H1 (cell line): ENCODE data around the gene PI4KA. TPM values are rescaled to one million over a fixed set of nuclear protein-coding genes. Genes with fewer than 3 reads are reported as not detected.

ENCODE experiments used
- CTCF ChIA-PET: fragments of 300-600 bp; sonication (Branson Sonifier 250); formaldehyde crosslinking; loops from one replicate; lab custom pipeline; 2021; ENCODE audit not compliant: partially characterized antibody; lab: Charles Lee
- POLR2A ChIA-PET: fragments of 300-600 bp; sonication (Branson Sonifier 250); formaldehyde crosslinking; loops from one replicate; lab custom pipeline; 2021; ENCODE audit warnings: inconsistent platforms; ENCODE audit not compliant: partially characterized antibody; lab: Charles Lee
- DNase-seq, 2 experiments: peaks; one replicate each; pipeline versions ENCODE4 v3.0.0 to v3.0.0-alpha.2; 2010 to 2022; ENCODE audit warnings: low spot score in 2 of 2, low read depth in 1 of 2, mixed read lengths in 1 of 2
- FAIRE-seq: peaks from 2 replicates; lab custom pipeline; 2011; peaks lifted over from hg19 to GRCh38; lab: Jason Lieb, UNC
- H2AFZ ChIP-seq: 2 replicates; pipeline ENCODE4 v1.8.1; 2012; ENCODE audit warnings: low read length, inconsistent platforms
- H2AK5ac ChIP-seq: 2 replicates; pipeline ENCODE4 v1.6.1; 2013; ENCODE audit warnings: low read depth, low read length
- H2BK120ac ChIP-seq: replicated peaks from 2 replicates; pipeline ENCODE3; 2013; ENCODE audit warnings: low read depth, low read length, inconsistent platforms
- H2BK12ac ChIP-seq: 2 replicates; pipeline ENCODE4 v1.6.1; 2013; ENCODE audit warnings: low read depth, low read length
- H2BK15ac ChIP-seq: 2 replicates; pipeline ENCODE4 v1.6.1; 2013; ENCODE audit warnings: low read length
- H2BK20ac ChIP-seq: 2 replicates; pipeline ENCODE4 v1.6.1; 2013; ENCODE audit warnings: low read length
- H2BK5ac ChIP-seq: 2 replicates; pipeline ENCODE4 v1.6.1; 2013; ENCODE audit warnings: low read depth, low read length
- H3K14ac ChIP-seq: 2 replicates; pipeline ENCODE4 v1.6.1; 2013; ENCODE audit warnings: inconsistent platforms; ENCODE audit not compliant: insufficient read length
- H3K18ac ChIP-seq: 2 replicates; pipeline ENCODE4 v1.6.1; 2013; ENCODE audit warnings: low read length; ENCODE audit errors: extremely low read depth
- H3K23ac ChIP-seq: 2 replicates; pipeline ENCODE4 v1.6.1; 2013; ENCODE audit warnings: inconsistent platforms; ENCODE audit not compliant: insufficient read length
- H3K23me2 ChIP-seq: 2 replicates; pipeline ENCODE4 v1.6.1; 2013; ENCODE audit warnings: low read depth, low read length
- H3K27ac ChIP-seq: 2 replicates; pipeline ENCODE4 v1.6.1; 2011; ENCODE audit warnings: low read depth, low read length, inconsistent platforms
- H3K27me3 ChIP-seq, 4 experiments: replicated peaks in 1 of 4; 1 replicate in 1 of 4; 2 replicates in 3 of 4; pipeline versions ENCODE4 v1.6.1 to v1.8.1; 2011 to 2013; ENCODE audit warnings: low read length in 3 of 4, mild to moderate bottlenecking in 3 of 4, inconsistent platforms in 2 of 4, mixed read lengths in 2 of 4, moderate library complexity in 1 of 4; ENCODE audit not compliant: control insufficient read depth in 3 of 4, insufficient read depth in 3 of 4; ENCODE audit errors: extremely low read depth in 1 of 4
- H3K36me3 ChIP-seq, 4 experiments: 2 replicates each; pipeline versions ENCODE4 v1.6.1 to v1.8.1; 2011 to 2013; ENCODE audit warnings: mild to moderate bottlenecking in 4 of 4, low read length in 3 of 4, moderate library complexity in 2 of 4, control low read depth in 1 of 4, inconsistent platforms in 1 of 4; ENCODE audit not compliant: insufficient read depth in 4 of 4, control insufficient read depth in 2 of 4
- H3K4ac ChIP-seq: replicated peaks from 2 replicates; pipeline ENCODE3; 2013; ENCODE audit warnings: low read length, low read depth, mixed read lengths, inconsistent platforms; ENCODE audit not compliant: insufficient read length
- H3K4me1 ChIP-seq, 4 experiments: replicated peaks in 1 of 4; 1 replicate in 1 of 4; 2 replicates in 3 of 4; pipeline versions ENCODE4 v1.6.1 to v1.8.1; 2011 to 2013; ENCODE audit warnings: low read length in 3 of 4, inconsistent platforms in 2 of 4, mixed read lengths in 1 of 4; ENCODE audit not compliant: insufficient read depth in 4 of 4, control insufficient read depth in 3 of 4
- H3K4me2 ChIP-seq, 2 experiments: 2 replicates each; pipeline versions ENCODE4 v1.6.1 to v1.8.1; 2011 to 2013; ENCODE audit warnings: low read depth in 2 of 2, low read length in 2 of 2, control low read depth in 1 of 2, inconsistent platforms in 1 of 2, mild to moderate bottlenecking in 1 of 2; ENCODE audit not compliant: insufficient read depth in 1 of 2
- H3K4me3 ChIP-seq, 4 experiments: fragments of 200-600, 300-600 bp in 1 of 4; sonication (generic), shearing (Covaris generic), sonication (Bioruptor Twin) in 1 of 4; 2 replicates each; pipeline versions ENCODE4 v1.5.1 to v1.8.1; 2011 to 2016; ENCODE audit warnings: low read length in 4 of 4, low read depth in 3 of 4, control low read depth in 2 of 4, inconsistent platforms in 2 of 4, mild to moderate bottlenecking in 2 of 4, mixed read lengths in 1 of 4, moderate library complexity in 1 of 4; ENCODE audit not compliant: insufficient read depth in 2 of 4; ENCODE audit errors: extremely low read depth in 1 of 4
- H3K56ac ChIP-seq: replicated peaks from 2 replicates; pipeline ENCODE3; 2013; ENCODE audit warnings: low read depth, mild to moderate bottlenecking, mixed read lengths, low read length, inconsistent platforms; ENCODE audit not compliant: insufficient read length
- H3K79me1 ChIP-seq: 2 replicates; pipeline ENCODE4 v1.6.1; 2013; ENCODE audit warnings: low read depth, low read length, control low read depth
- H3K79me2 ChIP-seq, 2 experiments: 2 replicates each; pipeline versions ENCODE4 v1.6.1 to v1.8.1; 2012 to 2013; ENCODE audit warnings: low read length in 2 of 2, mild to moderate bottlenecking in 2 of 2, inconsistent platforms in 1 of 2; ENCODE audit not compliant: insufficient read depth in 2 of 2, control insufficient read depth in 1 of 2
- H3K9ac ChIP-seq, 4 experiments: replicated peaks in 1 of 4; 1 replicate in 1 of 4; 2 replicates in 3 of 4; pipeline versions ENCODE4 v1.6.1 to v1.8.1; 2011 to 2013; ENCODE audit warnings: low read depth in 3 of 4, low read length in 3 of 4, control low read depth in 2 of 4, mild to moderate bottlenecking in 2 of 4, moderate library complexity in 2 of 4, inconsistent platforms in 1 of 4; ENCODE audit errors: extremely low read depth in 1 of 4
- H3K9me3 ChIP-seq, 2 experiments: 2 replicates each; pipeline versions ENCODE4 v1.6.1 to v1.8.1; 2012 to 2013; ENCODE audit warnings: mild to moderate bottlenecking in 2 of 2, moderate library complexity in 2 of 2, control low read depth in 1 of 2, inconsistent platforms in 1 of 2, low read depth in 1 of 2, low read length in 1 of 2, mixed read lengths in 1 of 2; ENCODE audit not compliant: insufficient read depth in 2 of 2
- H4K20me1 ChIP-seq, 2 experiments: replicated peaks in 1 of 2; 2 replicates each; pipeline versions ENCODE3 to v1.8.1; 2011 to 2013; ENCODE audit warnings: inconsistent platforms in 2 of 2, low read length in 2 of 2, mild to moderate bottlenecking in 1 of 2; ENCODE audit not compliant: insufficient read depth in 2 of 2, control insufficient read depth in 1 of 2
- H4K5ac ChIP-seq: 2 replicates; pipeline ENCODE4 v1.6.1; 2013; ENCODE audit warnings: low read length, low read depth, mixed read lengths, inconsistent platforms; ENCODE audit not compliant: insufficient read length
- H4K8ac ChIP-seq: 2 replicates; pipeline ENCODE4 v1.8.0; 2013; ENCODE audit warnings: mild to moderate bottlenecking, moderate library complexity, low read length, inconsistent platforms; ENCODE audit not compliant: insufficient read depth; ENCODE audit errors: extremely low read depth
- H4K91ac ChIP-seq: replicated peaks from 2 replicates; pipeline ENCODE3; 2013; ENCODE audit warnings: low read length, mixed read lengths, inconsistent platforms; ENCODE audit not compliant: insufficient read length
- CEBPB ChIP-seq: IDR thresholded peaks from 2 replicates; pipeline ENCODE4 v1.6.1; 2012; ENCODE audit warnings: low read depth, low read length
- GABPA ChIP-seq: IDR thresholded peaks from 2 replicates; pipeline ENCODE4 v1.6.1; 2011; ENCODE audit warnings: mild to moderate bottlenecking, low read length, moderate library complexity, borderline replicate concordance; ENCODE audit not compliant: insufficient read depth
- HDAC2 ChIP-seq, 2 experiments: fragments of 300-600 bp in 1 of 2; sonication (generic) in 1 of 2; IDR thresholded peaks; 2 replicates each; pipeline ENCODE4 v1.6.1; 2011 to 2012; ENCODE audit warnings: low read depth in 2 of 2, low read length in 2 of 2, mild to moderate bottlenecking in 2 of 2, moderate library complexity in 2 of 2, borderline replicate concordance in 1 of 2, inconsistent platforms in 1 of 2
- JUN ChIP-seq: IDR thresholded peaks from 2 replicates; pipeline ENCODE4 v1.6.1; 2011; ENCODE audit warnings: low read depth, mild to moderate bottlenecking, improper control_type of control experiment, low read length
- KDM1A ChIP-seq: fragments of 200-600, 300-600 bp; sonication (generic); IDR thresholded peaks from 2 replicates; pipeline ENCODE4 v1.7.1; 2016; ENCODE audit warnings: mild to moderate bottlenecking, low read length, borderline replicate concordance
- POU5F1 ChIP-seq: IDR thresholded peaks from 2 replicates; pipeline ENCODE4 v1.6.1; 2011; ENCODE audit warnings: low read depth, mild to moderate bottlenecking, low read length, moderate library complexity
- RBBP5 ChIP-seq: IDR thresholded peaks from 2 replicates; pipeline ENCODE4 v1.7.1; 2012; ENCODE audit warnings: low read depth, mild to moderate bottlenecking, inconsistent platforms, low read length, moderate library complexity, borderline replicate concordance
- SP1 ChIP-seq: IDR thresholded peaks from 2 replicates; pipeline ENCODE4 v1.6.1; 2011; ENCODE audit warnings: low read depth, low read length
- TAF7 ChIP-seq: optimal IDR thresholded peaks from 2 replicates; pipeline ENCODE3; 2011; ENCODE audit warnings: low read depth, mild to moderate bottlenecking, inconsistent platforms, low read length, moderate library complexity, borderline replicate concordance
- WGBS, 2 experiments: shearing (Covaris generic) in 1 of 2; methylation state at CpG; one replicate each; pipeline versions ENCODE4 v1.1.6 to v1.1.7; 2013 to 2015; ENCODE audit warnings: low lambda C conversion rate in 2 of 2, mixed read lengths in 2 of 2, inconsistent platforms in 1 of 2, low coverage in 1 of 2, missing lambda C conversion rate in 1 of 2; ENCODE audit not compliant: insufficient replicate concordance in 2 of 2, insufficient coverage in 1 of 2, insufficient read length in 1 of 2; ENCODE audit errors: extremely low coverage in 1 of 2, missing lambda C conversion rate in 1 of 2; 5-methylcytosine and 5-hydroxymethylcytosine counted together
- polyA plus RNA-seq, 7 experiments: library from polyadenylated mRNA; depleted of rRNA in 3 of 7; stranded (reverse) in 5 of 7; unstranded in 2 of 7; fragments of >200 nt in 5 of 7; fragments of 200-250 nt in 2 of 7; gene quantifications; 1 replicate in 5 of 7; 2 replicates in 1 of 7; 4 replicates in 1 of 7; pipeline versions ENCODE4 v1.2.1 to v1.2.3, GENCODE V29; 2011 to 2013; ENCODE audit warnings: missing spikeins in 2 of 7, mixed read lengths in 2 of 7
- total RNA-seq: library from RNA; stranded (reverse); fragmentation: NEBNext Ultra II Directional; extraction: Animal tissue kit (Norgen Biotek cat#: 25700); gene quantifications from 2 replicates; pipeline ENCODE4 v1.2.1, GENCODE V29; 2021
- TF ChIP-seq, protein P1 (sequence below): IDR thresholded peaks from 2 replicates; pipeline ENCODE4 v1.6.1; 2011; ENCODE audit warnings: low read length, improper control_type of control experiment
- TF ChIP-seq, protein P2 (sequence below): IDR thresholded peaks from 2 replicates; pipeline ENCODE4 v1.6.1; 2012; ENCODE audit warnings: inconsistent platforms

Gene PI4KA
- total and polyA plus RNA-seq, 2 of the 8 experiments (the other 6 are each of a cell fraction or from before 2014, with no cell fraction given): 22.5 to 37.7 TPM

DNA sequence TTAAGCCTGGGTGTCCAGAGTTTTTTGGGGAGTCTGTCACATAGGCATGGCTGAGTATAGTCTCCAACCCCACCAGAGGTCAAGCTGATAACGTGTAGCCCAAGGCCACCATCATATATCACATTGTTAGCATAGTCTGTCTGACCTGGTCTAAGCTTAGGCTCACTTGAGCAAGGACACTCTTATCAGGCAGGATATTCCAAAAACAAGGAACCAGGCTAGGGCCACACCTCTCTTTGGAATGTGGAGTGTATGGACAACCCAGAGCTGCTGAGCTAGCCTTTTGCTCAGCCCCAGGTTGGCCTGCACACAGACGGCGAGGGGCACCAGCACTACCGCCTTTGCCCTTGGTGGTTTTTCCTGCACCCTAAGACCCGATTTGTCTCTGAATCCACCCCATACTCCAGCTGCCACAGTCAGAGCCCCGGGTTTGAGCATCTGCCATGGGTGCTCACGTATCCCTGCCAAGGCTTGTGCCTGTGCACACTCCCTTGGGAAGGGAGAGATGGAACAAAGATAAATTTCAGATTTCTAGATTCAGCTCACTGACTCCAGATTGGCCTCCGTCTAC, 7.3 kb upstream of the PI4KA start:
- no peak for FAIRE-seq
- no peak overlapping the region for H2BK20ac ChIP-seq
- POLR2A ChIA-PET: interaction anchor here (0.9 kb wide), 1 partner anchor 7 kb away, joined by 6 read pairs; no protein-coding TSS in a partner anchor
- no peaks in the 10 kb centered on the region for H3K27me3 ChIP-seq
- H3K79me1 ChIP-seq: no peaks in the 10 kb centered on the region; the same call in none of the 2 replicates
- H3K4ac ChIP-seq: no peak overlapping the region
- 93% methylated on average over 8 of the region's 8 CpGs; no CpG with 5 or more reads in 1 of the 2 experiments for WGBS, 2 experiments
- H2BK120ac ChIP-seq: no peak overlapping the region
- no peaks in the 10 kb centered on the region; a peak in 1 of 8 replicates for H3K36me3 ChIP-seq
- no peaks in the 10 kb centered on the region for H3K79me2 ChIP-seq
- no peak overlapping the region for H3K4me2 ChIP-seq
- H3K9me3 ChIP-seq: no peaks in the 10 kb centered on the region
- no peak overlapping the region for H3K14ac ChIP-seq
- H3K18ac ChIP-seq: no peak overlapping the region
- no peak overlapping the region for H3K56ac ChIP-seq
- H4K5ac ChIP-seq: no peak overlapping the region
- H2BK12ac ChIP-seq: no peak overlapping the region
- no peak for DNase-seq
- H3K27ac ChIP-seq: no peak overlapping the region
- H2AK5ac ChIP-seq: no peak overlapping the region
- H3K9ac ChIP-seq: no peak overlapping the region; a peak in 1 of 7 replicates
- CTCF ChIA-PET: interaction anchor here (0.7 to 1.4 kb wide), 7 partner anchors 11 to 62 kb away, joined by 3 to 10 read pairs (median 3); partner anchors contain the start of gene CRKL
- no peak overlapping the region for H3K23ac ChIP-seq
- H2BK5ac ChIP-seq: no peak overlapping the region
- no peak overlapping the region for H4K8ac ChIP-seq
- peaks cover 1 to 6% of the 10 kb centered on the region in 2 experiments for H4K20me1 ChIP-seq
- H3K4me1 ChIP-seq: no peaks in the 10 kb centered on the region; a peak in 1 of 7 replicates
- H4K91ac ChIP-seq: no peak overlapping the region
- H3K23me2 ChIP-seq: no peaks in the 10 kb centered on the region
- no peak overlapping the region for H3K4me3 ChIP-seq
- no peak overlapping the region for H2BK15ac ChIP-seq
- H2AFZ ChIP-seq: no peak overlapping the region
- TF ChIP-seq POU5F1: no peak
- no peak for TF ChIP-seq RBBP5
- TF ChIP-seq SP1: no peak
- TF ChIP-seq KDM1A: no peak
- no peak for TF ChIP-seq TAF7
- TF ChIP-seq GABPA: no peak
- TF ChIP-seq JUN: no peak
- TF ChIP-seq, protein P1, sequence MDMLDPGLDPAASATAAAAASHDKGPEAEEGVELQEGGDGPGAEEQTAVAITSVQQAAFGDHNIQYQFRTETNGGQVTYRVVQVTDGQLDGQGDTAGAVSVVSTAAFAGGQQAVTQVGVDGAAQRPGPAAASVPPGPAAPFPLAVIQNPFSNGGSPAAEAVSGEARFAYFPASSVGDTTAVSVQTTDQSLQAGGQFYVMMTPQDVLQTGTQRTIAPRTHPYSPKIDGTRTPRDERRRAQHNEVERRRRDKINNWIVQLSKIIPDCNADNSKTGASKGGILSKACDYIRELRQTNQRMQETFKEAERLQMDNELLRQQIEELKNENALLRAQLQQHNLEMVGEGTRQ: no peak
- TF ChIP-seq CEBPB: no peak
- TF ChIP-seq, protein P2, sequence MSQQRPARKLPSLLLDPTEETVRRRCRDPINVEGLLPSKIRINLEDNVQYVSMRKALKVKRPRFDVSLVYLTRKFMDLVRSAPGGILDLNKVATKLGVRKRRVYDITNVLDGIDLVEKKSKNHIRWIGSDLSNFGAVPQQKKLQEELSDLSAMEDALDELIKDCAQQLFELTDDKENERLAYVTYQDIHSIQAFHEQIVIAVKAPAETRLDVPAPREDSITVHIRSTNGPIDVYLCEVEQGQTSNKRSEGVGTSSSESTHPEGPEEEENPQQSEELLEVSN: no peak
- no peak for TF ChIP-seq HDAC2 (IDR thresholded peaks at IDR 0.05; ENCODE audit: borderline replicate concordance in 1 of 2, low read depth in 2 of 2, low read length in 2 of 2)
